Muscle layer of colon (tissue), 2 donors: ENCODE data around the gene SLC44A4.
"Not testable (repeated sequence)": the region's sequence is repeated elsewhere in the genome, so short reads cannot be mapped to it uniquely, and the experiment has no call there.

Experiments
- H3K27ac ChIP-seq: one replicate; pipeline ENCODE4 v1.7.0; 2013; ENCODE audit warnings: low read depth, mild to moderate bottlenecking, low read length, moderate library complexity
- H3K27me3 ChIP-seq, 2 donors: one replicate each; pipeline ENCODE4 v1.7.0; 2013; ENCODE audit warnings: low read length in 2 of 2, mild to moderate bottlenecking in 2 of 2; ENCODE audit not compliant: insufficient read depth in 2 of 2, control insufficient read depth in 1 of 2
- H3K36me3 ChIP-seq: one replicate; pipeline ENCODE4 v1.7.0; 2013; ENCODE audit warnings: mild to moderate bottlenecking, low read length; ENCODE audit not compliant: insufficient read depth
- H3K4me1 ChIP-seq: one replicate; pipeline ENCODE4 v1.7.0; 2013; ENCODE audit warnings: mild to moderate bottlenecking, low read length; ENCODE audit not compliant: insufficient read depth
- H3K4me3 ChIP-seq, 2 donors: one replicate each; pipeline ENCODE4 v1.7.0; 2013; ENCODE audit warnings: low read length in 2 of 2, low read depth in 1 of 2, mild to moderate bottlenecking in 1 of 2, moderate library complexity in 1 of 2
- H3K9ac ChIP-seq: one replicate; pipeline ENCODE4 v1.7.0; 2013; ENCODE audit warnings: low read length
- H3K9me3 ChIP-seq: one replicate; pipeline ENCODE4 v1.7.0; 2013; ENCODE audit warnings: mild to moderate bottlenecking, low read length
- donor health status: abdominal sarcoma.
- donor health status: Adenocarcinoma of cecum.

The SLC44A4 gene

GRCh38 chr6:31864818-31865204 lies 14.0 kb downstream of the SLC44A4 start:
- Histone ChIP-seq H3K9me3 (no peaks in the 10 kb centered on the region), H3K27ac (no peak overlapping the region), H3K27me3 (no peaks in the 10 kb centered on the region), H3K9ac (no peak overlapping the region), H3K4me1 (peaks cover 17% of the 10 kb centered on the region), H3K36me3 (peaks cover 13% of the 10 kb centered on the region), H3K4me3 (no peak overlapping the region)

GRCh38 chr6:31864123-31864562 lies 14.7 kb downstream of the SLC44A4 start:
- H3K27me3 ChIP-seq, H3K9ac ChIP-seq, H3K9me3 ChIP-seq: not testable (repeated sequence)
- peaks cover 17% of the 10 kb centered on the region for H3K4me1 ChIP-seq
- peak overlapping the region; percentile 65 to 69 for H3K4me3 ChIP-seq
- peaks cover 19% of the 10 kb centered on the region for H3K36me3 ChIP-seq
- peak overlapping the region; percentile 65 for H3K27ac ChIP-seq

GRCh38 chr6:31862344-31863235 lies 16.2 kb downstream of the SLC44A4 start, which contains the start of gene NEU1:
Gene NEU1 (minus strand): TSS chr6:31862821. CDS start chr6:31862776, 45 bp downstream.
- H3K4me1 ChIP-seq, result peaks cover 17% of the 10 kb centered on the region
- H3K9me3 ChIP-seq, result no peaks in the 10 kb centered on the region
- no peaks in the 10 kb centered on the region for H3K27me3 ChIP-seq
- peak within 1 kb of the TSS; percentile 78 for H3K9ac ChIP-seq
- H3K27ac ChIP-seq, result peak within 1 kb of the TSS; percentile 75
- peak within 1 kb of the TSS; percentile 65 to 72 for H3K4me3 ChIP-seq
- H3K36me3 ChIP-seq, result peaks cover 25% of the 10 kb centered on the region

- Histone ChIP-seq H3K27ac (peak overlapping the region; percentile 75), H3K27me3 (no peaks in the 10 kb centered on the region), H3K9me3 (no peaks in the 10 kb centered on the region), H3K4me1 (peaks cover 17% of the 10 kb centered on the region), H3K9ac (peak overlapping the region; percentile 78), H3K36me3 (peaks cover 29% of the 10 kb centered on the region), H3K4me3 (peak overlapping the region; percentile 63 to 72)
These were observed 16.9 kb downstream of the SLC44A4 start for GRCh38 chr6:31861919-31862343.

GRCh38 chr6:31861150-31861549 lies 17.6 kb downstream of the SLC44A4 start:
- H3K27ac ChIP-seq, result no peak overlapping the region
- H3K9ac ChIP-seq, result no peak overlapping the region
- no peak overlapping the region for H3K4me3 ChIP-seq
- no peaks in the 10 kb centered on the region for H3K27me3 ChIP-seq
- peaks cover 29% of the 10 kb centered on the region for H3K36me3 ChIP-seq
- H3K4me1 ChIP-seq, result peaks cover 17% of the 10 kb centered on the region
- H3K9me3 ChIP-seq, result no peaks in the 10 kb centered on the region

- Histone ChIP-seq H3K4me1 (peaks cover 17% of the 10 kb centered on the region), H3K36me3 (peaks cover 29% of the 10 kb centered on the region), H3K27ac (no peak overlapping the region), H3K27me3 (no peaks in the 10 kb centered on the region), H3K9me3 (no peaks in the 10 kb centered on the region), H3K4me3 (no peak overlapping the region), H3K9ac (no peak overlapping the region)
These were observed 18.4 kb downstream of the SLC44A4 start for GRCh38 chr6:31860349-31860748.

- H3K9me3 ChIP-seq, result no peaks in the 10 kb centered on the region
- H3K9ac ChIP-seq, result no peak overlapping the region
- H3K4me3 ChIP-seq, result no peak overlapping the region
- H3K27ac ChIP-seq, result no peak overlapping the region
- no peaks in the 10 kb centered on the region for H3K27me3 ChIP-seq
- peaks cover 17% of the 10 kb centered on the region for H3K4me1 ChIP-seq
- H3K36me3 ChIP-seq, result peaks cover 29% of the 10 kb centered on the region
These were observed 18.9 kb downstream of the SLC44A4 start for GRCh38 chr6:31859923-31860322.

- Histone ChIP-seq H3K27me3 (no peaks in the 10 kb centered on the region), H3K9ac (no peak overlapping the region), H3K9me3 (no peaks in the 10 kb centered on the region), H3K36me3 (peaks cover 29% of the 10 kb centered on the region), H3K27ac (no peak overlapping the region), H3K4me1 (peaks cover 11% of the 10 kb centered on the region), H3K4me3 (no peak overlapping the region)
These were observed 20.1 kb downstream of the SLC44A4 start for GRCh38 chr6:31858707-31859106.

GRCh38 chr6:31857774-31858173 lies 21.0 kb downstream of the SLC44A4 start:
- not testable (repeated sequence) for H3K9ac ChIP-seq, H3K27me3 ChIP-seq, H3K9me3 ChIP-seq, H3K4me3 ChIP-seq, H3K27ac ChIP-seq
- peaks cover 11% of the 10 kb centered on the region for H3K4me1 ChIP-seq
- H3K36me3 ChIP-seq, result peaks cover 29% of the 10 kb centered on the region

- not testable (repeated sequence) for H3K4me3 ChIP-seq, H3K4me1 ChIP-seq, H3K9ac ChIP-seq, H3K9me3 ChIP-seq, H3K27me3 ChIP-seq, H3K36me3 ChIP-seq, H3K27ac ChIP-seq
These were observed 26.6 kb downstream of the SLC44A4 start for GRCh38 chr6:31851980-31852718.

- H3K4me3 ChIP-seq, result no peak overlapping the region
- no peaks in the 10 kb centered on the region for H3K27me3 ChIP-seq
- H3K9ac ChIP-seq, result no peak overlapping the region
- no peaks in the 10 kb centered on the region for H3K4me1 ChIP-seq
- no peaks in the 10 kb centered on the region for H3K36me3 ChIP-seq
- H3K27ac ChIP-seq, result no peak overlapping the region
- no peaks in the 10 kb centered on the region for H3K9me3 ChIP-seq
These were observed 27.3 kb downstream of the SLC44A4 start for GRCh38 chr6:31851485-31851832.
